ENCODE results near the gene CNDP2. TPM values are rescaled to one million over a fixed set of nuclear protein-coding genes. Genes with fewer than 3 reads are reported as not detected.

CNDP2 gene
- total and polyA plus RNA-seq, 2 of the 13 experiments (the other 11 are each of a cell fraction or from before 2014, with no cell fraction given), result 64.7 to 80.8 TPM

DNA sequence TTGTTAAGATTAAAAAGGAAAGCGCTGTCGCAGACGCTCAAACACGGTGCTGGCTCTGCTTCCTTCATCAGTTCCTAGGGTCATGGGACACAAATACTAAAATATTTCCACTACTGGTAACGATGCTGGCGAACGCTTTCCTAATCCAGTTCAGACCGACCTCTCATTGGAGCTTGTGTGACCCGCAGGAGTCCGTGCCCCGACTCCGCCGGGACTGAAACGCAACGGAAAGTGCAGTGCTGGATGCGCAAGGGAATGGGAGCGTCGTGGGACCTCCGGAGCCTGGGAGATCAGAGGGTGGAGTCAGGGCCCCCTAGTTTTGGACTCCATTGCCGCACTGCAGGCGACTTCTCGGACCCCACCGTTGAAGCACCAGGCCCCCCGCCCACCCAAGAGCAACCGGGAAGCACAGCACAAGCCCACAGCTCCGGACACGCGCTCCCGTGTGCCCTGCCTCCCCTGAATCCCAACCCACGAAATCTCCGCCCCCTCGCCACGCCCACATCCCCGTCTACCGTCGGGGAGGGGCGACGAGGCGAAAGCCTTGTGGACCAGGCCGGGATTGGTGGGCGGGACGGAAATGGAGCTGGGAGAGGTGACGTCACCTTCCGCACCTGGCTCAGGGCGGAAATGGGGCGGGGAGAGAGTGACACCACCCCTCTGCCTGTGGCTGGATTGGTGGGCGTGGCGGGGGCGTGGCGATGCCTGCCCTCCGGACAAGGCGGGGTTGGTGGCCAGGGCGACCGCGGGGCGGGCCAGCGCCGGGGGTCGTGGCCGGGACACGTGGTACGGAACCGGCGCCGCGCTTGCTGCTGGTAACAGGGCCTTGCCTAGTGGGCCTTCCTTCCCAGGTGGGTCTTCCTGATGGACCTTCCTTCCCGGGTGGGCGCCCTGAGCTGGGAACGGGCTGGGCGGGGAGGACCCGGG, at the start of gene CNDP2 (continued):
- TF ChIP-seq KLF12 (CRISPR knock-in tag; IDR thresholded peaks at IDR 0.05; ENCODE audit: borderline replicate concordance) (0 out of 2 replicates have a peak, but pooled peaks have one; percentile 7), AGO2 (optimal IDR thresholded peaks at IDR 0.05; ENCODE audit: low read depth, low read length) (no peak), CENPT (CRISPR knock-in tag; IDR thresholded peaks at IDR 0.05; ENCODE audit: low read depth) (no peak), SNAI1 (CRISPR knock-in tag; IDR thresholded peaks at IDR 0.05; ENCODE audit: borderline replicate concordance) (no peak), DR1 (CRISPR knock-in tag; IDR thresholded peaks at IDR 0.05) (peak; percentile 67), HNF4G (IDR thresholded peaks at IDR 0.05; ENCODE audit: borderline replicate concordance, low read depth, low read length) (no peak), HNF4G (CRISPR knock-in tag; IDR thresholded peaks at IDR 0.05; ENCODE audit: borderline replicate concordance, low read depth) (peak; percentile 8; the same call in 1 of the 2 replicates), ZNF761 (CRISPR knock-in tag; conservative IDR thresholded peaks at IDR 0.05) (peak; percentile 54; the same call in 1 of the 2 replicates), ZNF564 (CRISPR knock-in tag; IDR thresholded peaks at IDR 0.05) (no peak), SMAD1 (CRISPR knock-in tag; IDR thresholded peaks at IDR 0.05; ENCODE audit: borderline replicate concordance, low read depth) (0 out of 2 replicates have a peak, but pooled peaks have one; percentile 52), THAP11 (CRISPR knock-in tag; IDR thresholded peaks at IDR 0.05) (peak; percentile 87), YEATS4 (CRISPR knock-in tag; IDR thresholded peaks at IDR 0.05; ENCODE audit: borderline replicate concordance) (peak; percentile 36), SPEN (CRISPR knock-in tag; IDR thresholded peaks at IDR 0.05; ENCODE audit: low read depth) (peak; percentile 76; the same call in 1 of the 2 replicates), ZNF792 (CRISPR knock-in tag; IDR thresholded peaks at IDR 0.05) (peak; percentile 39; the same call in 1 of the 2 replicates), ZSCAN9 (CRISPR knock-in tag; IDR thresholded peaks at IDR 0.05; ENCODE audit: borderline replicate concordance) (0 out of 2 replicates have a peak, but pooled peaks have one; percentile 19)
- TF ChIP-seq, protein P1, sequence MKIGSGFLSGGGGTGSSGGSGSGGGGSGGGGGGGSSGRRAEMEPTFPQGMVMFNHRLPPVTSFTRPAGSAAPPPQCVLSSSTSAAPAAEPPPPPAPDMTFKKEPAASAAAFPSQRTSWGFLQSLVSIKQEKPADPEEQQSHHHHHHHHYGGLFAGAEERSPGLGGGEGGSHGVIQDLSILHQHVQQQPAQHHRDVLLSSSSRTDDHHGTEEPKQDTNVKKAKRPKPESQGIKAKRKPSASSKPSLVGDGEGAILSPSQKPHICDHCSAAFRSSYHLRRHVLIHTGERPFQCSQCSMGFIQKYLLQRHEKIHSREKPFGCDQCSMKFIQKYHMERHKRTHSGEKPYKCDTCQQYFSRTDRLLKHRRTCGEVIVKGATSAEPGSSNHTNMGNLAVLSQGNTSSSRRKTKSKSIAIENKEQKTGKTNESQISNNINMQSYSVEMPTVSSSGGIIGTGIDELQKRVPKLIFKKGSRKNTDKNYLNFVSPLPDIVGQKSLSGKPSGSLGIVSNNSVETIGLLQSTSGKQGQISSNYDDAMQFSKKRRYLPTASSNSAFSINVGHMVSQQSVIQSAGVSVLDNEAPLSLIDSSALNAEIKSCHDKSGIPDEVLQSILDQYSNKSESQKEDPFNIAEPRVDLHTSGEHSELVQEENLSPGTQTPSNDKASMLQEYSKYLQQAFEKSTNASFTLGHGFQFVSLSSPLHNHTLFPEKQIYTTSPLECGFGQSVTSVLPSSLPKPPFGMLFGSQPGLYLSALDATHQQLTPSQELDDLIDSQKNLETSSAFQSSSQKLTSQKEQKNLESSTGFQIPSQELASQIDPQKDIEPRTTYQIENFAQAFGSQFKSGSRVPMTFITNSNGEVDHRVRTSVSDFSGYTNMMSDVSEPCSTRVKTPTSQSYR (CRISPR knock-in tag; IDR thresholded peaks at IDR 0.05; ENCODE audit: borderline replicate concordance), result no peak
- TF ChIP-seq, protein P2, sequence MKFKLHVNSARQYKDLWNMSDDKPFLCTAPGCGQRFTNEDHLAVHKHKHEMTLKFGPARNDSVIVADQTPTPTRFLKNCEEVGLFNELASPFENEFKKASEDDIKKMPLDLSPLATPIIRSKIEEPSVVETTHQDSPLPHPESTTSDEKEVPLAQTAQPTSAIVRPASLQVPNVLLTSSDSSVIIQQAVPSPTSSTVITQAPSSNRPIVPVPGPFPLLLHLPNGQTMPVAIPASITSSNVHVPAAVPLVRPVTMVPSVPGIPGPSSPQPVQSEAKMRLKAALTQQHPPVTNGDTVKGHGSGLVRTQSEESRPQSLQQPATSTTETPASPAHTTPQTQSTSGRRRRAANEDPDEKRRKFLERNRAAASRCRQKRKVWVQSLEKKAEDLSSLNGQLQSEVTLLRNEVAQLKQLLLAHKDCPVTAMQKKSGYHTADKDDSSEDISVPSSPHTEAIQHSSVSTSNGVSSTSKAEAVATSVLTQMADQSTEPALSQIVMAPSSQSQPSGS (CRISPR knock-in tag; IDR thresholded peaks at IDR 0.05), result peak; percentile 99
- TF ChIP-seq, protein P3, sequence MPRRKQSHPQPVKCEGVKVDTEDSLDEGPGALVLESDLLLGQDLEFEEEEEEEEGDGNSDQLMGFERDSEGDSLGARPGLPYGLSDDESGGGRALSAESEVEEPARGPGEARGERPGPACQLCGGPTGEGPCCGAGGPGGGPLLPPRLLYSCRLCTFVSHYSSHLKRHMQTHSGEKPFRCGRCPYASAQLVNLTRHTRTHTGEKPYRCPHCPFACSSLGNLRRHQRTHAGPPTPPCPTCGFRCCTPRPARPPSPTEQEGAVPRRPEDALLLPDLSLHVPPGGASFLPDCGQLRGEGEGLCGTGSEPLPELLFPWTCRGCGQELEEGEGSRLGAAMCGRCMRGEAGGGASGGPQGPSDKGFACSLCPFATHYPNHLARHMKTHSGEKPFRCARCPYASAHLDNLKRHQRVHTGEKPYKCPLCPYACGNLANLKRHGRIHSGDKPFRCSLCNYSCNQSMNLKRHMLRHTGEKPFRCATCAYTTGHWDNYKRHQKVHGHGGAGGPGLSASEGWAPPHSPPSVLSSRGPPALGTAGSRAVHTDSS (CRISPR knock-in tag; conservative IDR thresholded peaks at IDR 0.05), result 0 out of 2 replicates have a peak, but pooled peaks have one; percentile 65
- TF ChIP-seq, protein P4, sequence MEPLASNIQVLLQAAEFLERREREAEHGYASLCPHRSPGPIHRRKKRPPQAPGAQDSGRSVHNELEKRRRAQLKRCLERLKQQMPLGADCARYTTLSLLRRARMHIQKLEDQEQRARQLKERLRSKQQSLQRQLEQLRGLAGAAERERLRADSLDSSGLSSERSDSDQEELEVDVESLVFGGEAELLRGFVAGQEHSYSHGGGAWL (CRISPR knock-in tag; IDR thresholded peaks at IDR 0.05), result peak; percentile 90; the same call in 1 of the 2 replicates

Data from HepG2 (cell line).